Stimulated activated CD8-positive, alpha-beta memory T cell treated with anti-CD3 and anti-CD28 coated beads, Interleukin-12 subunit alpha, Interleukin-12 subunit beta, amount 100 ng/mL, for 24 hours (primary cell): ENCODE results near the gene CLDN11.

ENCODE experiments used
- DNase-seq: peaks from one replicate; pipeline ENCODE4 v3.0.0-alpha.2; 2020; ENCODE audit errors: extremely low read depth

The CLDN11 gene

GRCh38 chr3:170426240-170426797, 7.7 kb downstream of the CLDN11 start:
- DNase-seq: no peak

- DNase-seq: no peak
Measured at GRCh38 chr3:170428095-170428494, 9.4 kb downstream of the CLDN11 start.

GRCh38 chr3:170429050-170429449, 10.4 kb downstream of the CLDN11 start:
- DNase-seq: no peak

GRCh38 chr3:170431054-170431453, 12.4 kb downstream of the CLDN11 start:
- no peak for DNase-seq

GRCh38 chr3:170432416-170432815, 13.7 kb downstream of the CLDN11 start:
- DNase-seq: no peak

GRCh38 chr3:170436697-170437096, 18.0 kb downstream of the CLDN11 start:
- DNase-seq: no peak

GRCh38 chr3:170437176-170437575, 18.5 kb downstream of the CLDN11 start:
- no peak for DNase-seq

GRCh38 chr3:170437696-170438407, 19.2 kb downstream of the CLDN11 start:
- DNase-seq: no peak

GRCh38 chr3:170438836-170439235, 20.2 kb downstream of the CLDN11 start:
- DNase-seq: no peak

GRCh38 chr3:170440344-170440743, 21.7 kb downstream of the CLDN11 start:
- DNase-seq: no peak

GRCh38 chr3:170441412-170441811, 22.7 kb downstream of the CLDN11 start:
- DNase-seq: no peak

- no peak for DNase-seq
Measured at GRCh38 chr3:170442947-170443346, 24.3 kb downstream of the CLDN11 start.

- DNase-seq: no peak
Measured at GRCh38 chr3:170443457-170443856, 24.8 kb downstream of the CLDN11 start.

- DNase-seq: no peak
Measured at GRCh38 chr3:170448584-170448983, 29.9 kb downstream of the CLDN11 start.

GRCh38 chr3:170450039-170450438, 31.4 kb downstream of the CLDN11 start:
- DNase-seq: no peak

- DNase-seq: no peak
Measured at GRCh38 chr3:170454509-170454908, 35.8 kb downstream of the CLDN11 start.

GRCh38 chr3:170458285-170458684, 39.6 kb downstream of the CLDN11 start:
- no peak for DNase-seq

GRCh38 chr3:170463011-170463410, 44.3 kb downstream of the CLDN11 start:
- no peak for DNase-seq

- DNase-seq: no peak
Measured at GRCh38 chr3:170465955-170466354, 47.3 kb downstream of the CLDN11 start.

GRCh38 chr3:170467007-170467406, 48.3 kb downstream of the CLDN11 start:
- no peak for DNase-seq

- no peak for DNase-seq
Measured at GRCh38 chr3:170467571-170468147, 49.0 kb downstream of the CLDN11 start.

GRCh38 chr3:170469151-170470062, 50.7 kb downstream of the CLDN11 start:
- DNase-seq: no peak
